Neural cell (in vitro differentiated cells): ENCODE results near the gene TMEM167B. TPM values are rescaled to one million over a fixed set of nuclear protein-coding genes. Genes with fewer than 3 reads are reported as not detected.

ENCODE experiments used
- H2AFZ ChIP-seq: fragments of 200-600, 300-800 bp; sonication (generic), shearing (Covaris generic); 2 replicates; pipeline ENCODE4 v1.6.0; 2014; ENCODE audit warnings: low read depth, mild to moderate bottlenecking, antibody characterized with exemption, low read length, moderate library complexity
- H3F3A ChIP-seq: fragments of 200-600 bp; shearing (Covaris generic); 2 replicates; pipeline ENCODE4 v1.6.1; 2016; ENCODE audit warnings: mild to moderate bottlenecking, moderate library complexity, mixed read lengths, antibody characterized with exemption, low read length; ENCODE audit not compliant: insufficient read depth, poor library complexity, severe bottlenecking
- H3K27ac ChIP-seq: fragments of 200-600, 300-800 bp; sonication (generic), shearing (Covaris generic); 2 replicates; pipeline ENCODE4 v1.5.1; 2014; ENCODE audit warnings: mild to moderate bottlenecking, low read length, moderate library complexity
- H3K27me3 ChIP-seq: fragments of 300-800, 200-600 bp; sonication (generic), shearing (Covaris generic); 2 replicates; pipeline ENCODE4 v1.6.0; 2014; ENCODE audit warnings: mild to moderate bottlenecking, low read depth, low read length, moderate library complexity; ENCODE audit not compliant: insufficient read depth
- H3K36me3 ChIP-seq: fragments of 300-800, 200-600 bp; sonication (generic), shearing (Covaris generic); 2 replicates; pipeline ENCODE4 v1.5.1; 2014; ENCODE audit warnings: mild to moderate bottlenecking, antibody characterized with exemption, low read length, moderate library complexity; ENCODE audit not compliant: insufficient read depth
- H3K4me2 ChIP-seq: fragments of 300-800, 200-600 bp; sonication (generic), shearing (Covaris generic); 2 replicates; pipeline ENCODE4 v1.6.0; 2014; ENCODE audit warnings: mild to moderate bottlenecking, low read length
- H3K4me3 ChIP-seq: fragments of 300-800, 200-600 bp; sonication (generic), shearing (Covaris generic); 2 replicates; pipeline ENCODE4 v1.5.1; 2014; ENCODE audit warnings: mild to moderate bottlenecking, low read length, moderate library complexity
- H3K79me2 ChIP-seq: fragments of 200-600 bp; shearing (Covaris generic); replicated peaks from 2 replicates; pipeline ENCODE4 v1.6.0; 2014; ENCODE audit warnings: mild to moderate bottlenecking, low read length, moderate library complexity; ENCODE audit not compliant: insufficient read depth
- H3K9ac ChIP-seq: fragments of 300-800, 200-600 bp; sonication (generic), shearing (Covaris generic); 2 replicates; pipeline ENCODE4 v1.6.1; 2016; ENCODE audit warnings: mild to moderate bottlenecking, low read length, mixed read lengths
- H3K9me2 ChIP-seq: fragments of 200-600 bp; shearing (Covaris generic); 2 replicates; pipeline ENCODE4 v1.6.1; 2016; ENCODE audit warnings: mild to moderate bottlenecking, low read length, mixed read lengths; ENCODE audit not compliant: insufficient read depth
- H3K9me3 ChIP-seq: fragments of 200-600, 300-800 bp; sonication (generic), shearing (Covaris generic); 2 replicates; pipeline ENCODE4 v1.6.1; 2016; ENCODE audit warnings: mild to moderate bottlenecking, mixed run types, low read length, moderate library complexity, mixed read lengths
- H4K20me1 ChIP-seq: fragments of 200-600 bp; shearing (Covaris generic); 2 replicates; pipeline ENCODE4 v1.6.1; 2016; ENCODE audit warnings: mild to moderate bottlenecking, mixed run types; ENCODE audit not compliant: insufficient read depth
- CTCF ChIP-seq: fragments of 450-650 bp; IDR thresholded peaks from 2 replicates; pipeline ENCODE4 v1.5.1; 2014; ENCODE audit warnings: antibody characterized with exemption, mild to moderate bottlenecking, moderate library complexity; ENCODE audit not compliant: poor library complexity, severe bottlenecking
- EP300 ChIP-seq: fragments of 450-650 bp; conservative IDR thresholded peaks from 2 replicates; pipeline ENCODE4 v1.6.1; 2014; ENCODE audit warnings: antibody characterized with exemption, mild to moderate bottlenecking, moderate library complexity; ENCODE audit not compliant: poor library complexity, severe bottlenecking
- EZH2 ChIP-seq: fragments of 200-600, 300-800 bp; shearing (Covaris generic), sonication (generic); IDR thresholded peaks from 2 replicates; pipeline ENCODE4 v1.6.1; 2014; ENCODE audit warnings: antibody characterized with exemption, low read length, borderline replicate concordance, mild to moderate bottlenecking; ENCODE audit not compliant: insufficient read depth, poor library complexity, severe bottlenecking
- MXI1 ChIP-seq: fragments of 450-650 bp; conservative IDR thresholded peaks from 2 replicates; pipeline ENCODE4 v1.6.1; 2014; ENCODE audit warnings: antibody characterized with exemption, mild to moderate bottlenecking; ENCODE audit not compliant: poor library complexity, severe bottlenecking
- POLR2AphosphoS5 ChIP-seq: IDR thresholded peaks from 2 replicates; pipeline ENCODE4 v1.6.1; 2012
- RAD21 ChIP-seq: fragments of 450-650 bp; conservative IDR thresholded peaks from 2 replicates; pipeline ENCODE4 v1.6.1; 2014; ENCODE audit warnings: antibody characterized with exemption, mild to moderate bottlenecking, moderate library complexity
- REST ChIP-seq: IDR thresholded peaks from 2 replicates; pipeline ENCODE4 v1.6.1; 2012; ENCODE audit warnings: borderline replicate concordance
- SMC3 ChIP-seq: fragments of 450-650 bp; conservative IDR thresholded peaks from 2 replicates; pipeline ENCODE4 v1.6.1; 2014; ENCODE audit warnings: antibody characterized with exemption, mild to moderate bottlenecking, moderate library complexity; ENCODE audit not compliant: poor library complexity
- TAF1 ChIP-seq: IDR thresholded peaks from 2 replicates; pipeline ENCODE4 v1.6.1; 2012; ENCODE audit warnings: low read depth
- polyA plus RNA-seq: library from polyadenylated mRNA; depleted of rRNA; stranded (reverse); fragments of >200 nt; gene quantifications from 2 replicates; pipeline ENCODE4 v1.2.3, GENCODE V29; 2014

The TMEM167B gene
- polyA plus RNA-seq, 1 donor from 2014 or later = 53.9 TPM

- Histone ChIP-seq H3K9me3 (no peaks in the 10 kb centered on the region), H3K27me3 (peaks cover 2% of the 10 kb centered on the region), H3K4me2 (peak overlapping the region; percentile 35), H3K9me2 (no peaks in the 10 kb centered on the region), H3K36me3 (no peaks in the 10 kb centered on the region), H3K4me3 (peak overlapping the region; percentile 93), H2AFZ (no peak overlapping the region), H3K9ac (peak overlapping the region; percentile 77), H3K79me2 (no peaks in the 10 kb centered on the region), H4K20me1 (no peaks in the 10 kb centered on the region), H3F3A (peaks cover 3% of the 10 kb centered on the region), H3K27ac (peak overlapping the region; percentile 74)
- TF ChIP-seq REST (no peak), RAD21 (peak; percentile 61), TAF1 (no peak), POLR2AphosphoS5 (peak; percentile 56), MXI1 (no peak), EP300 (peak; percentile 28), CTCF (peak; percentile 88), SMC3 (peak; percentile 72)
These were observed 22.2 kb downstream of the TMEM167B start for GRCh38 chr1:109112652-109113285.

GRCh38 chr1:109113590-109114341 lies 23.2 kb downstream of the TMEM167B start, which contains the start of gene ELAPOR1:
TSS of gene ELAPOR1 (plus strand) at chr1:109114115. CDS start at chr1:109114184, 69 bp downstream.
- Histone ChIP-seq H4K20me1 (no peaks in the 10 kb centered on the region), H3K9me3 (no peaks in the 10 kb centered on the region), H3K36me3 (no peaks in the 10 kb centered on the region), H2AFZ (peak within 1 kb of the TSS; percentile 52), H3K4me3 (peak within 1 kb of the TSS; percentile 93), H3K4me2 (peak within 1 kb of the TSS; percentile 77), H3F3A (peaks cover 3% of the 10 kb centered on the region), H3K79me2 (no peaks in the 10 kb centered on the region), H3K9me2 (no peaks in the 10 kb centered on the region), H3K9ac (peak within 1 kb of the TSS; percentile 77), H3K27me3 (peaks cover 2% of the 10 kb centered on the region), H3K27ac (peak within 1 kb of the TSS; percentile 74)
- TF ChIP-seq EZH2 = no peak
- peak; percentile 59 for TF ChIP-seq REST
- peak; percentile 49 for TF ChIP-seq POLR2AphosphoS5
- peak; percentile 98 for TF ChIP-seq MXI1
- peak; percentile 52 for TF ChIP-seq EP300
- peak; percentile 54 for TF ChIP-seq TAF1
- TF ChIP-seq SMC3 = peak; percentile 48
- TF ChIP-seq RAD21 = peak; percentile 51
- peak; percentile 44 for TF ChIP-seq CTCF
